Measurements from ENCODE around the gene C1orf141.

DNA sequence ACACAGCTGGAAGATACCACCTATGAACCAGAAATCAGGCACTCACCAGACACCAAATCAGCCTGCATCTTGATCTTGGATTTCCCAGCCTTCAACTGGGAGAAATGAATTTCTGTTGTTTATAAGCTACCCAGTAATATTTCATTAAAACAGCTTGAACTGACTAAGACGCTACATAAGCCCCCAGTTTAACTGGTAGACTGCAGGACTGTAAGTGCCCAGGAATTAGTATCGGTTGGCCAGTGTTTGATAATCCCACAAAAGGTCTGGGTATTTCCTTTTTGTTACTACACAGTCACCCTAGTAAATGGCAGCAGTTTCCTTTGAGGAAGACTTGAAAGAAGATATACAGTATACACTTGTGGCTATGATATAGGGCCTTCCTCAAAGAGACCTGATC, 73.5 kb downstream of the C1orf141 start:
- TF ChIP-seq, protein P1, sequence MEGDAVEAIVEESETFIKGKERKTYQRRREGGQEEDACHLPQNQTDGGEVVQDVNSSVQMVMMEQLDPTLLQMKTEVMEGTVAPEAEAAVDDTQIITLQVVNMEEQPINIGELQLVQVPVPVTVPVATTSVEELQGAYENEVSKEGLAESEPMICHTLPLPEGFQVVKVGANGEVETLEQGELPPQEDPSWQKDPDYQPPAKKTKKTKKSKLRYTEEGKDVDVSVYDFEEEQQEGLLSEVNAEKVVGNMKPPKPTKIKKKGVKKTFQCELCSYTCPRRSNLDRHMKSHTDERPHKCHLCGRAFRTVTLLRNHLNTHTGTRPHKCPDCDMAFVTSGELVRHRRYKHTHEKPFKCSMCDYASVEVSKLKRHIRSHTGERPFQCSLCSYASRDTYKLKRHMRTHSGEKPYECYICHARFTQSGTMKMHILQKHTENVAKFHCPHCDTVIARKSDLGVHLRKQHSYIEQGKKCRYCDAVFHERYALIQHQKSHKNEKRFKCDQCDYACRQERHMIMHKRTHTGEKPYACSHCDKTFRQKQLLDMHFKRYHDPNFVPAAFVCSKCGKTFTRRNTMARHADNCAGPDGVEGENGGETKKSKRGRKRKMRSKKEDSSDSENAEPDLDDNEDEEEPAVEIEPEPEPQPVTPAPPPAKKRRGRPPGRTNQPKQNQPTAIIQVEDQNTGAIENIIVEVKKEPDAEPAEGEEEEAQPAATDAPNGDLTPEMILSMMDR (conservative IDR thresholded peaks at IDR 0.05) = no peak
- TF ChIP-seq ZFX (IDR thresholded peaks at IDR 0.05) = no peak

Data from C4-2B (cell line).